GM15510 (cell line): Measurements from ENCODE around the gene CPVL.

Source experiments
- POLR2A ChIP-seq: IDR thresholded peaks from 3 replicates; pipeline ENCODE4 v1.6.1; 2011; ENCODE audit warnings: borderline replicate concordance; ENCODE audit not compliant: insufficient read length; ENCODE audit errors: extremely low read depth

Gene CPVL

GRCh38 chr7:28999895-29000716, 146.2 kb downstream of the CPVL start:
- no peak for TF ChIP-seq POLR2A

GRCh38 chr7:28999427-28999826, 146.9 kb downstream of the CPVL start:
- TF ChIP-seq POLR2A, result no peak

GRCh38 chr7:28998105-28998504, 148.2 kb downstream of the CPVL start:
- no peak for TF ChIP-seq POLR2A

GRCh38 chr7:28996836-28997235, 149.5 kb downstream of the CPVL start:
- no peak for TF ChIP-seq POLR2A

GRCh38 chr7:28993371-28993770, 153.0 kb downstream of the CPVL start:
- TF ChIP-seq POLR2A, result no peak

GRCh38 chr7:28992798-28993197, 153.5 kb downstream of the CPVL start:
- TF ChIP-seq POLR2A, result no peak

- TF ChIP-seq POLR2A, result no peak
These were observed 156.0 kb downstream of the CPVL start for GRCh38 chr7:28990200-28990960.

- TF ChIP-seq POLR2A, result no peak
These were observed 156.9 kb downstream of the CPVL start for GRCh38 chr7:28989211-28989980.

GRCh38 chr7:28988810-28989209, 157.5 kb downstream of the CPVL start:
- TF ChIP-seq POLR2A, result no peak

GRCh38 chr7:28988091-28988490, 158.2 kb downstream of the CPVL start:
- TF ChIP-seq POLR2A, result no peak

GRCh38 chr7:28986765-28987110, 159.6 kb downstream of the CPVL start:
- TF ChIP-seq POLR2A, result no peak

GRCh38 chr7:28986028-28986764, 160.1 kb downstream of the CPVL start:
- TF ChIP-seq POLR2A, result no peak

- no peak for TF ChIP-seq POLR2A
These were observed 161.7 kb downstream of the CPVL start for GRCh38 chr7:28984631-28985030.

GRCh38 chr7:28984217-28984616, 162.1 kb downstream of the CPVL start:
- no peak for TF ChIP-seq POLR2A
